HEK293 (cell line): ENCODE data around the gene VGLL4.

Experiments used
- CTCF ChIA-PET: fragments of 350-600 bp; formaldehyde crosslinking; extraction: SDS; loops from one replicate; lab custom pipeline; 2021; ENCODE audit warnings: antibody characterized with exemption; lab: Yijun Ruan, JAX
- POLR2A ChIA-PET: fragments of 300-600 bp; formaldehyde crosslinking; extraction: SDS; loops from one replicate; lab custom pipeline; 2020; ENCODE audit warnings: antibody characterized with exemption, inconsistent platforms; lab: Yijun Ruan, JAX
- H3K27ac ChIP-seq: fragments of 200-500 bp; sonication (Bioruptor generic); 2 replicates; pipeline ENCODE4 v1.5.1; 2014; ENCODE audit warnings: low read depth, low read length, control low read depth, inconsistent platforms; ENCODE audit errors: extremely low read depth
- H3K36me3 ChIP-seq, 2 experiments: fragments of 200-500 bp in 1 of 2; sonication (Bioruptor generic) in 1 of 2; 1 replicate in 1 of 2; 2 replicates in 1 of 2; pipeline ENCODE4 v1.5.1; 2014 to 2017; ENCODE audit warnings: inconsistent platforms in 2 of 2, low read length in 2 of 2; ENCODE audit not compliant: control insufficient read depth in 2 of 2, insufficient read depth in 1 of 2
- H3K4me1 ChIP-seq: fragments of 200-500 bp; sonication (Bioruptor generic); 2 replicates; pipeline ENCODE4 v1.5.1; 2014; ENCODE audit warnings: mild to moderate bottlenecking, low read length, inconsistent platforms; ENCODE audit not compliant: control insufficient read depth, insufficient read depth
- H3K4me3 ChIP-seq: 2 replicates; pipeline ENCODE4 v1.5.1; 2011; ENCODE audit warnings: low read depth, mild to moderate bottlenecking, control low read depth, low read length, moderate library complexity
- H3K9me3 ChIP-seq: fragments of 200-500 bp; sonication (Bioruptor generic); 2 replicates; pipeline ENCODE4 v1.5.1; 2014; ENCODE audit warnings: low read depth, low read length, inconsistent platforms; ENCODE audit not compliant: control insufficient read depth, insufficient read depth
- YY2 ChIP-seq: fragments of 450-650 bp; formaldehyde crosslinking; IDR thresholded peaks from 2 replicates; pipeline ENCODE4 v1.5.1; 2016; ENCODE audit warnings: missing biosample characterization, missing genetic modification characterization
- ZNF335 ChIP-seq: fragments of 450-650 bp; formaldehyde crosslinking; conservative IDR thresholded peaks from 2 replicates; pipeline ENCODE4 v1.5.1; 2016; ENCODE audit warnings: missing biosample characterization, missing genetic modification characterization
- ZNF792 ChIP-seq: fragments of 450-650 bp; formaldehyde crosslinking; IDR thresholded peaks from 2 replicates; pipeline ENCODE4 v1.5.1; 2016; ENCODE audit warnings: missing biosample characterization, missing genetic modification characterization

The VGLL4 gene

DNA sequence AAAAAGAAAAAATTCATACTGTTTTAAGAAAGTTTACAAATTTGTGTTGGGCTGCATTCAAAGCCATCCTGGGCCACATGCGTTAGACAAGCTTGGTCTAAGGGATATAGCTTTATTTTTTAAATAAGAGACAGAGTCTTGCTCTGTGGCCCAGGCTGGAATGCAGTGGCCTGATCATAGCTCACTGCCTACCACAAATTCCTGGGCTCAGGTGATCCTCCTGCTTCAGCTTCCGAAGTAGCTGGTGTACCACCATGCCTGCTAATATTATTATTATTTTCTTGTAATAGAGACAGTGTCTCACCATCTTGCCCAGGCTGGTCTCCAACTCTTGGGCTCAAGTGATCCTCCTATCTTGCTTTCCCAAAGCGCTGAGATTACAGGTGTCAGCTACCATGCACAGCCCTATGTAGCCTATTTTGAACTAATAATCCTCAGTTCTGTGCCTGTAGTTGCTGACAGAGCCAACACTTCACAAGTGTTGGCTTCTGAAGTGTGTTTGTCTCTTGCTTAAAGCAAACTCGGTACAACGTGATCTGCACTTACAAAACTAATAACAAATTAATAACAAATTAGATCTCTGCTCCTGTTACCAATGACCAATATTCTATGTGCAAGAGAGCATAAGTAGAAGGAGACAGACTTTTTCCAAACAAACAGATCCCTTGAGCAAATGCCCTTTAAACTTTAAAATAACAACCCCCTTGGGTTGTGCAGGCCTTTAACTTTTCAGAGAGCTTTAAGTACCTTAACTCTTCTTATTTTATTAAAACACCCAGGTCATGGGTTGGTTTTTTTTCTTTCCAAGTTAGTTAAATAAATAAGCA lies 135.2 kb downstream of the VGLL4 start (continued):
- no peak for TF ChIP-seq ZNF792 (tag by site-specific recombination)

GRCh38 chr3:11507719-11508118 lies 136.0 kb downstream of the VGLL4 start:
- TF ChIP-seq ZNF335 (tag by site-specific recombination) (peak; percentile 40; the same call in 1 of the 2 replicates), YY2 (no peak)
- ChIA-PET CTCF (no interaction called here), POLR2A (interaction anchor here (0.6 to 0.7 kb wide), 2 partner anchors 123 to 1606 kb away, joined by 3 read pairs; no protein-coding TSS in a partner anchor)
- H3K4me3 ChIP-seq, result no peak overlapping the region
- peak overlapping the region; percentile 90; the same call in 1 of the 2 replicates for H3K27ac ChIP-seq
- H3K9me3 ChIP-seq, result no peaks in the 10 kb centered on the region
- H3K4me1 ChIP-seq, result peaks cover 23% of the 10 kb centered on the region
- H3K36me3 ChIP-seq, result no peaks in the 10 kb centered on the region
